HG03108 (cell line): Measurements from ENCODE around the gene SMPDL3A.

Experiments used
- ATAC-seq: cut with Tn5 transposase; IDR thresholded peaks from one replicate; pipeline ENCODE4 v1.9.1; 2021; ENCODE audit warnings: moderate library complexity; ENCODE audit not compliant: unreplicated experiment

The SMPDL3A gene

DNA sequence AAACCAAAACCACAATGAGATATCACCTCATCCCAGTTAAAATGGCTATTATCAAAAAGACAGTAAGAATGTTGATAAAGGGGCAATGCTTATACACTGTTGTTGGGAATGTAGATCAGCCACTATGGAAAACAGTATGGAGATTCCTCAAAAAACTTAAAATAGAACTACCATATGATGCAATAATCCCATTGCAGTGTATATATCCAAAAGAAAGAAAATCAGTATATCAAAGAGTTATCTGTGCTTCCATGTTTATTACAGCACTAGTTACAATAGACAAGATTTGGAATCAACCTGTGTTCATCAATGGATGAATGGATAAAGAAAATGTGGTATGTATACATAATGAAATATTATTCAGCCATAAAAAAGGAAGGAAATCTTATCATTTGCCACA lies 13.1 kb upstream of the SMPDL3A start:
- ATAC-seq = no peak

DNA sequence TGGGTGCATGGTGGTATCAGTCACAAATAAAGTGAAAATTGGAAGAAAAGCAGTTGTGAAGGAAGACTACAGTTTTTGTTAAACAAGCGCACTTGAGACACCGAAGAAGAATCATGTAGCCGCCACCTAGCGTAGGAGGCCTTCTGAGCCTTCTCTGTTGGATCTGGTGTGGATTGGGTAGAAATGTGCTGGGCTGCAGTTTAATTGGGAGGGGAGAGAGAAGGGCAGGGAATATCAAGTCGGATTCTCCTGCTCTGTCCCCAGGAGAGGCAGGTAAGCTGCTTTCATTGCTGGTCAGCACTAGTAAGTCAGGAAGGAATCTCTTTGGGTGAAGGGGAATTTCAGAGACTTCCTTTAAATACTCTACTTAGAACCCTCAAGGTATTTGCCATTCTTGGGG lies 10.8 kb upstream of the SMPDL3A start:
- ATAC-seq = no peak

DNA sequence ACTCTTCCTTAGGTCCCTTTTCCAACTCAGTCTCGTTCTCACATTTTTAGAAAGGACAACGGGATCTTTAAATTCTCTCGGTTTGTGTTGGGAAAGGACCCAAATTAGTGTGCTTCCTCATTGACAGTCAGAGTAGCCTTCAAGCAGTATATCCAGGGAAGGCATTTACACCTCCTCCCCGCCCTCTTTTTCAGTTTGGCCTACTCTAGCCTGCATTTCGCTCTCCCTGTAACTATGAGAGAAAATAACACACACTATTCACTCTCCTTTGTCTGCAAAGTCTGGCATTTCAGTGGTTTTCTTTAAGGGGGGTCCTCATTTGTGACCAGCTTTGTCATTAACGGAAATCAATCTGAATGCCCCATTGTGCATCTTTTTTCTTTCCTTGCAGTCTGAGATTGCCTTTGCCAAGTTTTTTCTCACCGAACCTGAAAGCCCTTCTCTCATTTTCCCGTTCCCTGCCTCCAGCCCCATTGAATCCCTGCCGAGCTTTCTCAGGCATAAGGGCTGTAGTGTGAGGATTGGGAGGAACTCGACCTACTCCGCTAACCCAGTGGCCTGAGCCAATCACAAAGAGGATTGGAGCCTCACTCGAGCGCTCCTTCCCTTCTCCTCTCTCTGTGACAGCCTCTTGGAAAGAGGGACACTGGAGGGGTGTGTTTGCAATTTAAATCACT lies 9.9 kb upstream of the SMPDL3A start:
- no peak for ATAC-seq

DNA sequence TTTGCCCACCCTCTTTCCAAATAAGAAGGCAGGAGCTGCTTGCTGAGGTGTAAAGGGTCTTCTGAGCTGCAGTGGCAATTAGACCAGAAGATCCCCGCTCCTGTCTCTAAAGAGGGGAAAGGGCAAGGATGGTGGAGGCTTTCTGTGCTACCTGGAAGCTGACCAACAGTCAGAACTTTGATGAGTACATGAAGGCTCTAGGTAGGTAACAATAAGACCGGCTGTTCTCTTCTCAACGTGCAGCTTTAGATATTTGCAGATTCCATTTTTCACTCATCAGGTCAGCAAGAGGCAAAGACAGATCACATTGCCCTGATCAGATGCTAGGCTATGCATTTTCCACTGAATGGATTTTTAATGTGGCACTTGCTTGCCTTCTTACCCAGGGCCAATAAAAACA lies 9.4 kb upstream of the SMPDL3A start, which contains the start of gene FABP7:
FABP7 (plus strand) TSS at position 50 of the 400 bp plus-strand sequence; CDS start at position 129, 79 bp downstream.
- ATAC-seq = no peak

DNA sequence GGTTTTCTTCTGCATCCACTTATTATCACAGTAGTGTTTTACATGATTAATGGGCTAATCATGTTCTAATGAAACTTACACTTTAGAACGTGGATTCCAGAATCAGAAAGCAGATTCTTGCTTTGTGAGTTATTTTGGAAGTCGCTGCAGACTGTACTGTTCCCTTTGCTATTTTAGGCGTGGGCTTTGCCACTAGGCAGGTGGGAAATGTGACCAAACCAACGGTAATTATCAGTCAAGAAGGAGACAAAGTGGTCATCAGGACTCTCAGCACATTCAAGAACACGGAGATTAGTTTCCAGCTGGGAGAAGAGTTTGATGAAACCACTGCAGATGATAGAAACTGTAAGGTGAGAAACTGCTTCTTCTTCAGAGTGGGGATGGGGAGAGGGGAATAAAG lies 8.9 kb upstream of the SMPDL3A start:
- ATAC-seq = no peak

DNA sequence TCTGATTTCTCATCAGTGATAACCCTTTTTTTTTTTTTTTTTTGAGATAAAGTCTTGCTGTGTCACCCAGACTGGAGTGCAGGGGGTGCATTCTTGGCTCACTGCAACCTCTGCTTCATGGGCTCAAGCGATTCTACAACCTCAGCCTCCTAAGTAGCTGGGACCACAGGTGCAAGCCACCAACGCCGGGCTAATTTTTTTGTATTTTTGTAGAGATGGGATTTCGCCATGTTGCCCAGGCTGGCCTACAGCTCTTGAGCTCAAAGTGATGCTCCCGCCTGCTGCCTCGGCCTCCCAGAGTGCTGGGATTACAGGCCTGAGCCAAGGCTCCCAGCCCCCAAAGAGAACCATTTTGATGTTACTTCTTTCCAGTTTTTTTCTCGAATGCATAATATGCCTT lies 7.3 kb upstream of the SMPDL3A start:
- no peak for ATAC-seq

DNA sequence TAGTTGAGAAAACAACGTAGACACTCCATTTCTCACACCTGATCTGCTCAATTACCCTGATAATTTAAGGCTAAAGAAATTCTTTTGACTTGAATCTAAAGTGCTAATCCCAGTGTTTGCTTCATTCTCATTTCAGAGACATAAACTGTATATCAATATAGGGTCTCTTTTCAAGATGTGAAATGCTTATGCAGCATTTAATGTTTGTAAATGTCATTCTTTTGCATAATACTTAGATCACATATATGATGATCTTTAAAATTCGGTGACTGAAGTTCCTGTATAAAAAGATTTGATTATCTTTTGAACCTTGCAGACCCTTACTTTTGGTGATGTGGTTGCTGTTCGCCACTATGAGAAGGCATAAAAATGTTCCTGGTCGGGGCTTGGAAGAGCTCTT lies 5.7 kb upstream of the SMPDL3A start:
- no peak for ATAC-seq

DNA sequence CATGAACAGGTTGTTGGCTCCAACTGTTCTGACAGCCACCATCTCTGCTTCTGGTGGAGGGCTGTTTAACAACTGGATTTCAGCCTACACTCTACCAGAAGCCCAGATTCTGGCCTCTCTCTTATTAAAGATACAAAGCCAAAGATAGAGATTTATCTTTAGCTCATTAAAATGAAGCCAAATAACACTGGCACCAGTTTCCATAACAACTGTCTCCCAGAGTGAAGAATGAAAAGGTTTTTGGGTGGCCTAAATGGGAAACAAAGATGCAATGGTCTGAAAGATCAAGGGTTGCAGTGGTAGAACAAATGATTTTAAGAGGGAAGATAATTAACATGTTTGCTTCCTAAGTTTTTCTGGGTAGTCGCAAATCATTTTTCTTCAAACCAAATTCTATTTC lies 3.2 kb upstream of the SMPDL3A start:
- ATAC-seq = no peak

DNA sequence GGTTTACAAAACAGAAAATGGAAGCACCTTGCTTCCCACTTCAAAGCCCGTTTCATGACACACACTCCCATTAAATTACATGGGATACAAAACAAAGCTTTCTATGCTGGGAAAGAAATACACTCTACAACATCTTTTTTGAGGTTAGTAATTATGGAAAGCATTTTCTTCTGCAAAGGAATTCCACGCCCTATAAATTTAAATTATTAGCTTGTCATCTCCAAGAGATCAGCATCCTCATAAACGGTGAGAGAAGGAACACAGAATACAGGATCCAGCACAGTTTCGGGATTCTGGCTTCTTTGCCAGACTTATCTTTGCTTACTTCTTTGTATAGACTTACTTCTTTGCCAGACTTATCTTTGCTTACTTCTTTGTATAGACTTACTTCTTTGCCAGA lies 1.3 kb upstream of the SMPDL3A start:
- ATAC-seq = no peak

DNA sequence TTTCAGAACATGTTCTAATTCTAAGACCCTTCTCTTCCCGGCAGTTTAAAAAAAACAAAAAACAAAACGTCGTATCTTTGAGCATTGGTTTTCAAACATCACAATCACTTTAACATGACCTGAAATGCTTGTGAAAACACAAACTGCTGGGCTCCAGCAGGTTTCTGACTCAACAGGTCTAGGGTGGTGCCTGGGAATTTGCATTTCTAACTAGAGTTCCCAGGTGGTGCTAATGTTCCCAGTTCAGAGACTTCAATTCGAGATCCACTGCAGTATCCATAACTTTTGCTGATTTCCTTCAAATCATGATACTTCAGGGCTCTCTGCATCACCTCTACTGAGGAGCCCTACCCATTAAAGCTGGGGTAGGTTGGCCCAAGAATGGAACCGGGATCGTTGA lies 850 bp upstream of the SMPDL3A start:
- no peak for ATAC-seq

DNA sequence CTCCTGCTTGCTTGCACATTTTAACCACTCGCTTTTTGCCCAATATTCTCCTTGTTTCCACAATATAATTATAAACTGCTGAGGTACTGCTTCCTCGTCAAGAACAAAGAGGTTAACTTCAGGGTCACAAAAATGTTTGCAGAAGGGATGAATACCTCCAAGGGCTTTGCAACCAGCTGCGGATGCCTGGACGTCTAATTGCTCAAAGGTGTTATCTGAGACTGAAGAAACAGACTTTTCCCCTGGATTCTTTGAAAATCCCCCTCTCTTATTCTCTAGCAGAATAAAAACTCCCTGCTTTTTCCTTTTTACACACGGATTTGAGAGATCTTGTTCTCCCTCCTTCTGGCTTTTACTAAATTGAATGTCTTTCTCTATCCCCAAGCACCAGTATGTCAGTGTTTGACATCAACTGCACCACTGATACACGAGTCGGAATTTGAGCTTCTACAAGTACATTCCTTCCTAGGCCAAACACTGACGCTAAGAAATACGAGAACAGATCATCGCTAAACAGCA lies 336 bp upstream of the SMPDL3A start:
- ATAC-seq = no peak

DNA sequence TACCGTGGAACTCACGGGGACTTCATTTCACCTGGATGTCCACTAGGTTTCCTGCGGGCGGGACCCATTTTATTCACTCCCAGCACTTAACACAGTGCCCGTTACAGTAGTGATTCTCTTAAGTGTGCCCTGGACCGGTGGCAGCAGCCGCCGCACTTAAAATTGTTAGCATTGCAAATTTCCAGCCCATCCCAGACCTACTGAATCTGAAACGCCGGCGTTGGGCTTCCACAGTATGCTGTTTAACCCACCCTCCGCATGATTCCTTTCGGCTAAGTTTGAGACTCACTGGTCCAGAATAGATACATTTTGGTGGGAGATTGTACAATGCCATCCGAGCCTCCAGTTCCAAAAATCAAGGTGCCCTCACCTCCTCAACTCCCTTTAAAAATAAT lies 967 bp downstream of the SMPDL3A start:
- no peak for ATAC-seq

DNA sequence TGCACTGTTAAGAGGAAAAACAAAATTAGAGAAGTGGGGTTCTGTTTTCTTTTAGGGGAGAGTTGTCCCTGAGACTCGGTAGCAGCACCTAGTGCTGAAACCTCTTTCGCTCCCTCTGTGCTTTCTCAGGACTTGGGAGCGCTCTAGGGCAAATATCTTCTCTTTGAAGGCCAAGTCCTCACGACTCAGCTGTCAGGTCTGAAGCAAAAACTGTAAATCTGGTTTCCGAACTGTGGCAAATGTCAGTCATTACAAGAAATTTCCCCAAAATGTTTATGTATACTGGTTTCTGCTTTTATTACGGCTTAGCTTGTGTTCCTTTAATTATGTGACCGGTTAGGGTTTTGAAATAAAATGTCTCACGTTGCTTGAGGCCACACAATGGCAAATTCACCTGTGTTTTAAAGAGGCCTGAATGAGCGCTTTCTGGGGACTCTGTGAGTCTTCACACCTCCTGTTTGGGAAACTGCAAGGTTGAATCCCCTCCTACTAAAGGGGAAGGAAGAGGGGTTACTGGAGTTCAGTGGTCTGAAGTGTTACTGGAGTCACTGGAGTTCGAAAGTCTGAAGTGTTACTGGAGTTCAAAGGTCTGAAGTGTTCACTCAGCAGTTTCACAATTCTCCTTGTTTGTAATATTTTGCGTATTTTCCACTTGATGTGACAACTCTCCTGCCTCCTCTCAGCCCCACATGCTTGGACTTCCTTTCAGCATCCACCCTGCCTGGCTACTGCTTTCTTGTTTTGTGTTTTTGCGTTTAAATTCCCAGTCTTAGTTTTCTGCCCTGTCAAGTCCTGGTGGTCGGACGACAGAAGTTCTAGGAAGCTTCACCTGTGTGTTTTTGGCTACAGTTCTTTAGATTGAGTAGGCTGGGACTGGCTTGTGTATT lies 1.6 kb downstream of the SMPDL3A start:
- ATAC-seq = no peak

DNA sequence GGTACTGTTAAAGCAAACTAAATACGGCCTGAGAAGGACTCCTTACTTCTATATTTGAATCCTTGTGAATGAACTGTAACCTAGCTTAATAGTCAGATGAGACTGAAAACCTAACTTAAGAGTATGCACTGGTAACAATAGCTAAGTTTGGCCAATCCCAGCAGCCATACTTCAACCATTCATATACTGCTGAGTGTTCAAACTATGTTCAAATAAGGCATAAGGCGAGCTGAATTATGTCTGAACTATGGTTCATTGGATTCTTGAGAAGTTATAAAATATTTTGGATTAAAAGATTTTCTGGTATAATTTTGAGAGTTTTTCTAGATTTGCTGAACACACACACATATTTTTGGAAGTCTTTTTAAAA lies 2.2 kb downstream of the SMPDL3A start:
- no peak for ATAC-seq

DNA sequence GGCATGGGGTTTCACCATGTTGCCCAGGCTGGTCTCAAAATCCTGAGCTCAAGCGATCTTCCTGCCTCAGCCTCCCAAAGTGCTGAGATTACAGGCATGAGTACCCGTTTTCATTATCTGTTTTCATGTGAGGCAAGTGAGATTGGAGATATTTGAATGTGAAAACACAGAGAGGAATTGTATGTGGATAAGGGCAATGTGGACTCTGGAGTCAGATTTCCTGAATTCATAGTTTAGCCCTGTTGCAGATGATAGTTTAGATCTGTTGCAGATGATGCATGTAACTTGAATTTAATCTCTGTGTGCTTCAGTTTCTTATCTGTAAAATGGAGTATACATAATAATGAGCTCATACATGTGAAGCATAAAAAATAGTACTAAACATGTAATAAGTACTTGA lies 3.7 kb downstream of the SMPDL3A start:
- no peak for ATAC-seq

DNA sequence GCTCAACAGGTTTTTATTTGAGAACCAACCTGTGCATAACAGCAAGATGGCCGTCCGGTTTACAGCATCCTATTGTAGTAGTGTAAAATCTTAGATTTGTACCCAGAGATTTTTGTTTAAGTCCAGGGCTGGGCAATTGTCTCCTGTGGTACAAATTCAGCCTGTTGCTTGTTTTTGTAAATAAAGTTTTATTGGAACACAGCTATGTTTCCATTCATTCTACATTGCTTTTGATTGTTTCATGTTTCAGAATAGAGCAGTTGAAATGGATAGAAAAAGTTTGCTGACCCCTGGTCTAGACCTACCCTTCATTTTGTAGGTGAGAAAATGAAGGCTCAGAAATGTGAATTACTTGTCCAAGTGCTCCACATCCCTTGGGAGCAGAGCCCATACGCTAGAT lies 8.5 kb downstream of the SMPDL3A start:
- no peak for ATAC-seq

DNA sequence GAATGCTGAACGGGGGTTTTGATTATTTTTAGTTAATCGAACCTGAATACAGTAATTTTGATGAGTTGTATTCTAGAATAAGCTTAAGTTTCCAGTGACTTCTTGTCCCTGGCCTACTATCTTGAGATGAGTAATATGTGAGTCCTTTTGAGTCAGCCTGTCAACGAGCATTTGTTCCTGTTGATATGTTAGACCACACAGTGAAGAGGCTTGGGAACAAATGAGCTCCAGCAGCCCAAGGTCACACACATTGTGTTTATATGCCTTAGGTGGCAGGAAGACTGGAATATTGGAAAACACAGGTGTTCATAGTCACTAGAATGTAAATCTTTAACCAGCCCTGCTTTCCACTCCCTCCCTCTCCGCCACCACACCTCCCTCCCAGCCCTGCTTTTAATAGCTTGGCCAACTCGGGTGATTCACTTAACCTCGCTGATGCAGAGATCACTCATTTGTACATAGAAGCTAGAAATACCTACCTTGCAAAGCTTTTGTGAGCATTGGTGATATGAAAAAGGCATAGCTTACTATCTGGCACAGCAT lies 9.1 kb downstream of the SMPDL3A start:
- peak; percentile 74 for ATAC-seq

DNA sequence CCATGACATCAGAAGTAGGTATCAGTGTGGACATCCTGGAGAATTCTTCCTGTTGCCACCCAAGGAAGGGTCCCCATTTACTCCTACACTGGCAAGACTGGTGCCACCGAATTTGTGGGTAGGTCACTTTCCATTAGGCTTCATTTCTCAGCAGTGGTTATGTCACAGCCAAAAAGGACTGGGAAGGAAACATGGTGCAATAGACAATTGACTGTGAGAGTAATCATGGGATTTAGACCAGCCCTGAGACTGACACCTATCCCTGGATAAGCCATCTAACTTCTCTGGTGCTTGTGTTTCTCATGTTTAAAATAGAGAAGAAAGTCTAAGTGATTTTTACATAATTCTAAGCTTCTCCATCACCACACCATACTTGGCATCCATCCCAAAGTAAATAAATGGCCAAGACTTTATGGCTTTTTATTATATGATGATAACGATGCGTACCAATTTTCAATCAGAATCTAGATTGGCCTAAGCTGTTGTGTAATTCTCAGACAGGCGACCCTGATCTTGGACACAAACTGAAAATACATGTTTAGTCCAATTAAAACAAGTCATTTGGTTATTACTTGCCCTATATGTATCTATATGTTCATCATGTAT lies 10.2 kb downstream of the SMPDL3A start:
- ATAC-seq = no peak

DNA sequence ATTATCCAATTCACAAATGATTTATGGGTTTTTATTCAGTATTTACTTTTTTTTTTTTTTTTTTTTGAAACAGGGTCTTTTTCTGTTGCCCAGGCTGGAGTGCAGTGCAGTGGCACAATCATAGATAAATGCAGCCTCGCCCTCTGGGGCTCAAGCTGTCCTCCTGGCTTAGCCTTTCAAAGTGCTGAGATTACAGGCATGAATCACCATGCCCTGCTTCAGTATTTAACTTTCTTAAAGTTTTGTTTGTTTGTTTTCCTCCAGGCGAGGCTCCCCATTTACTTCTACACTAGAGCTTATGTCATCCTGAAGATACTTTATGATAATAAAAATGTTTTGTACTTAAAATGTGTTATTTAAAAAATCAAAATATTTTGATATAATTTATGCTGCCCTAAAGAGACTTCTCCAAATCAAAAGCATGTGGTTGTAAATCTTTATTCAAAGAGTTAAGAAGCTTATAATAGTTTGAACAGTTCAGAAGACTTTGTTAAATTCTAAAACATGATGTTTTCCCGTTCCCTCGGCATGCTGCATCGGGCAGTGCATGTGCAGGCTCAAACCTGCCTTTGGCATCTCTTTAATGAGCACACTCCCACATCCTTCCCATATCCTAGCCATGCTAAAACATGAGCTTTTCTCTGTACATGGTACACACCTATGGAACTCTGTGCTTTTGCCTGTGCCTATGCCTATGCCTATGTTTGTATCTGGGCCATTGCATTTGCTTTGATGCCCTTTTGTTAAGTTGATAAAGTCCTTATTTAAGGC lies 11.0 kb downstream of the SMPDL3A start:
- no peak for ATAC-seq

DNA sequence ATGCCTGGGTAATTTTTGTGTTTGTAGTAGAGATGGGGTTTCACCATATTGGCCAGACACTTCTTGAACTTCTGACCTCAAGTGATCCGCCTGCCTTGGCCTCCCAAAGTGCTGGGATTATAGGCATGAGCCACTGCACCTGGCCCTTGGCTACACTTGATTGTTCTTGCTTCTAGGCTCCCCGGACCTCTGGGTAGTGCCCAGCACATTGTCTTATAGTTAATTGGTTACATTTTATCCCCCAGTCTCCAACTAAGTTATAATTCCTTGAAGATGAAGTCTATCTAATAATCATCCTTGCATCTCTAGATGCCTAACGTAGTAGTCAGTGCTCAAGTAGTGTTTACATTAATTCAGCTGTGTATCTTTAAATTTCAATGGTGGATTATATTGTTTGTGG lies 11.8 kb downstream of the SMPDL3A start:
- ATAC-seq = no peak

DNA sequence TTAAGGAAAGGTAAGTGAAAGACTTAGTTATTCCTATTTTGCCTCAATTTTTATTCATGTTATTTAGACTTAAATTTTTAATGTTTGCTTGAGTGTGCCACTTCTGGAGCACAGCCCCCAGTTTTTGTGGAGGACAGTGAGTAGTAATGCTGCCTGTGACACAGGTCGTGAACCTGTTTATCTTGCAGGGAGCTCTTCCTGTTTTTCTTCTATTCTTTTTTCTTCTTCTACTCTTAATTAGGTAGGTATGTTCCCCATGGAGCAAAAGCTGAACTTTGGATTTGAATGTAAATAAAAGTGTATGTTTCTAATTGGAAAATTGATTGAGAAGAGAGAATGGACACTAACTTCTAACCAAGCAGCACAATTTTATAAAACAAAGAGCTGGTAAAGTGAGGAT lies 12.3 kb downstream of the SMPDL3A start:
- ATAC-seq = no peak
